Left ventricle myocardium inferior (tissue), 1 donor: Measurements from ENCODE around the gene PRDX3. TPM values are rescaled to one million over a fixed set of nuclear protein-coding genes. Genes with fewer than 3 reads are reported as not detected.

ENCODE experiments used
- DNase-seq: peaks from one replicate; pipeline ENCODE4 v3.0.0-alpha.2; 2020
- H3K27ac ChIP-seq: fragments of 200-600 bp; replicated peaks from 2 replicates; pipeline ENCODE4 v1.8.0; 2021
- H3K27me3 ChIP-seq: fragments of 200-600 bp; 2 replicates; pipeline ENCODE4 v1.8.0; 2021; ENCODE audit warnings: low read depth
- H3K36me3 ChIP-seq: fragments of 200-600 bp; 2 replicates; pipeline ENCODE4 v1.8.0; 2021
- H3K4me1 ChIP-seq: fragments of 200-600 bp; 2 replicates; pipeline ENCODE4 v1.8.0; 2021
- H3K4me3 ChIP-seq: fragments of 200-600 bp; 2 replicates; pipeline ENCODE4 v1.8.0; 2021; ENCODE audit warnings: mild to moderate bottlenecking, moderate library complexity
- H3K9me3 ChIP-seq: fragments of 200-600 bp; replicated peaks from 2 replicates; pipeline ENCODE4 v1.8.0; 2021
- CTCF ChIP-seq: fragments of 200-600 bp; IDR thresholded peaks from 2 replicates; pipeline ENCODE4 v1.8.0; 2021; ENCODE audit warnings: antibody characterized with exemption, mild to moderate bottlenecking, borderline replicate concordance
- intact Hi-C: fragments of 100-400 bp; cut with micrococcal nuclease; formaldehyde crosslinking; loops from one replicate; pipeline ENCODE4 v1.11.0; 2022
- total RNA-seq: library from RNA; stranded (reverse); fragmentation: NEBNext Ultra II Directional; extraction: Animal tissue kit (Norgen Biotek cat#: 25700); gene quantifications from one replicate; pipeline ENCODE4 v1.2.1, GENCODE V29; 2021
- donor health status: DM: no; HTN: yes; CAD: no; lungs with severe emphysema.

Gene PRDX3
- total RNA-seq, 1 donor from 2014 or later = 301 TPM

DNA sequence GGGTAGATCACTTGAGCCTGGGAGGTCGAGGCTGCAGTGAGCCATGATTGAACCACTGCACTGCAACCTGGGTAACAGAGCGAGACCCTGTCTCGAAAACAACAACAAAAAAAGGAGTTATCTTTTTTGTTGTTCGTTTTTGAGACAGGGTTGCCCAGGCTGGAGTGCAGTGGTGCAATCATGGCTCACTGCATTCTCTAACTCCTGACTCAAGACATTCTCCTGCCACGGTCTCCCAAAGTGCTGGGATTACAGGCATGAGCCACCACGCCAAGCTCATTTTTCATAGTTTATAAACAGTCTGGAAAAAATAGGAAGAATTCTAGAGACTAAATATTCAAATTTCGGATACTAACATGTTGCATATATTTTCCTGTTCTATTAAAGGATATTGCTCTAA is 42.5 kb downstream of the PRDX3 start:
- intact Hi-C loops = no loop called here
- no peak for TF ChIP-seq CTCF
- no peak overlapping the region for H3K4me3 ChIP-seq
- peak overlapping the region; percentile 22 for H3K27ac ChIP-seq
- no peak for DNase-seq
- H3K27me3 ChIP-seq = no peaks in the 10 kb centered on the region
- peaks cover 33% of the 10 kb centered on the region for H3K36me3 ChIP-seq
- H3K9me3 ChIP-seq = no peaks in the 10 kb centered on the region
- peaks cover 19% of the 10 kb centered on the region for H3K4me1 ChIP-seq

- Histone ChIP-seq H3K27me3 (no peaks in the 10 kb centered on the region), H3K4me1 (peaks cover 22% of the 10 kb centered on the region), H3K27ac (no peak overlapping the region), H3K36me3 (peaks cover 32% of the 10 kb centered on the region), H3K9me3 (no peaks in the 10 kb centered on the region), H3K4me3 (no peak overlapping the region)
- TF ChIP-seq CTCF = no peak
- no peak for DNase-seq
- intact Hi-C loops = no loop called here
Observed at GRCh38 chr10:119135513-119135881, 43.1 kb downstream of the PRDX3 start.

GRCh38 chr10:119133949-119134348 is 44.7 kb downstream of the PRDX3 start:
- DNase-seq = no peak
- Histone ChIP-seq H3K4me1 (peaks cover 22% of the 10 kb centered on the region), H3K36me3 (peaks cover 38% of the 10 kb centered on the region)

DNA sequence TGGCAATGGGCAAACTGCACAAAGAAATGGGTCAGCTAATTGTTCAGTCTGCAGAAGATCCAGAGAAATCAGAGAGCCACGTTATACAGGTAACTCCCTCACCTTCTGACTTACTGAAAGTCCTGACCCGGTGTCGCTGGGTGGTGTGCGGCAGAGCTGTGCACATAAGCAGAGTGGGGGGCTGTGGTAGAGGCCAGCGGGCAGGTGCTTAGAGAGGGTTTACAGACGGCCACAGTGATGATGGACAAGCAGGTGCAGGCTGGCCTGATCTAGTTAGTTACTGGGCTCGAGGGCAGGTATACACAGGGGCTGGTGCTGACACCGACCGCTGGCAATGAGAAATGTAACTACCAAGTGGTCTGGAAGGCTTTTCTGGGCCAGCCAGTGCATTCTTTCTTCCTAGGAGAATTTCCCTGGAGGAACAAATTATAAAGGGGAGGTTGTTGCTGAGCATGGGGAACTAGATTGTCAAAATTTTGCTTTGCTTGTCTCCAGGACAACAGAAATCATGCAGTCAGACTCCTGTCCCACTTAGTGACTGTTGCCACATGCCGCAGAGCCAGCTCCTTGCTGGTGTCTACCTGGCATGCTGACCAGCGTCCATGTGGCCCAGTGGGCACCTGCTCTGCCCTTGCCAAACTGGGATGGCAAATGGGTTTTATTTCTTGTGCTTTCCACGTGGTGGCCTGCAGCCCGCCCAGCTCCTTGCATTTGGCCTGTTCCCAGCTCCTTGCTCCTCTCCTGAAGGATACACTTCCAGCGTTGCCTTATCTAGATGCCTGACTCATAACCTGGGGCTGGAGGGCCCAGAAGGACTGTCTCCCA is 45.9 kb downstream of the PRDX3 start:
- no peak for DNase-seq
- H3K27ac ChIP-seq = no peak overlapping the region
- H3K27me3 ChIP-seq = no peaks in the 10 kb centered on the region
- H3K4me3 ChIP-seq = no peak overlapping the region
- H3K36me3 ChIP-seq = peaks cover 50% of the 10 kb centered on the region
- intact Hi-C loops = no loop called here
- TF ChIP-seq CTCF = no peak
- peaks cover 22% of the 10 kb centered on the region for H3K4me1 ChIP-seq
- no peaks in the 10 kb centered on the region for H3K9me3 ChIP-seq

More at GRCh38 chr10:119133949-119134348, 44.7 kb downstream of the PRDX3 start:
- Histone ChIP-seq H3K27me3 (no peaks in the 10 kb centered on the region), H3K4me3 (no peak overlapping the region), H3K27ac (no peak overlapping the region), H3K9me3 (no peaks in the 10 kb centered on the region)
- intact Hi-C loops = no loop called here
- TF ChIP-seq CTCF = no peak

DNA sequence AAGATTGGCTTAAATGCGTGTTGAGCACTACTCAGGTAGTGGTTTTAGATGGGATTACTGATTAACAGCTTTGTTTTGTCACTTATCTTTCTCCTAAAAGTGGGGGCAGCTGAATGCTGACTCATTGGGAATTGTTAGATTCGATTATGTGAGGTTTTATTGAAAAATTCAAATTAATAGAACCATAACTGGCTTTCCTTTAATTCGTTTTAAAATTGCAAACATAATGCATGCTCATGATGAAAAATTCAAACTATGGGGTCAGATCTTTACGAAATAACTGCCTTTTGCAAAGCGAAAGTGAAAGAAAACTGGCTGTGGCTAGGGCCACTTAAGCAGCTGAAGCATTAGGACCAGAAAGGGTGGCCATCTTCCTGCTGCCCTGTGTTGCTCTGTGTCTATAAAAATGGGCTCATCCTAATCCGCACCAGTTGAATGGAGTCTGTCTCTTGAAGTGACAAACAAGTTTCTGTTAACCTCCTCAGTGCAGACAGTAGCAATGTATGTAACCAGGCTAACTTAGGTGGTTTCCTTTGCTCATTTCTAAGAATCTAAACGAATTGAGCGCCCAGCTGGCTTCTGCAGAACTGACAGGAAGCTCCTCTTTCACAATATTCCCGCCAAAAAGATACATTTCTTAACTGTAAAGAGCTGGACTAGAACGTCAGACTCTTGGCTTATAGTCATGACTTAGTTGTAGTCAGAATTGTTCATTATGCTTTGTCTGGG is 46.9 kb downstream of the PRDX3 start:
- TF ChIP-seq CTCF = no peak
- peaks cover 60% of the 10 kb centered on the region for H3K36me3 ChIP-seq
- intact Hi-C loops = no loop called here

More for the DNA sequence above, 46.9 kb downstream of the PRDX3 start:
- no peaks in the 10 kb centered on the region for H3K27me3 ChIP-seq
- no peak for DNase-seq
- no peaks in the 10 kb centered on the region for H3K9me3 ChIP-seq
- peaks cover 22% of the 10 kb centered on the region for H3K4me1 ChIP-seq
- peak overlapping the region; percentile 71 for H3K27ac ChIP-seq
- H3K4me3 ChIP-seq = peak overlapping the region; percentile 58
